Coronary artery (tissue), 2 donors: ENCODE data around the gene BRIP1.
"Not testable (repeated sequence)": the region's sequence is repeated elsewhere in the genome, so short reads cannot be mapped to it uniquely, and the experiment has no call there.

Experiments used
- DNase-seq: peaks from one replicate; pipeline ENCODE4 v3.0.0-alpha.2; 2017; ENCODE audit warnings: low spot score
- H3K27ac ChIP-seq, 2 donors: fragments of 200-600 bp; sonication (generic); one replicate each; pipeline ENCODE4 v1.5.1; 2016 to 2019
- H3K4me3 ChIP-seq: fragments of 200-600 bp; sonication (generic); 2 replicates; pipeline ENCODE4 v1.5.1; 2016; ENCODE audit warnings: mild to moderate bottlenecking, moderate library complexity
- TF ChIP-seq, protein P1 (sequence below): fragments of 200-600 bp; sonication (generic); IDR thresholded peaks from one replicate; pipeline ENCODE4 v1.5.1; 2019; ENCODE audit warnings: antibody characterized with exemption

BRIP1 gene

GRCh38 chr17:61895391-61895790, 32.1 kb upstream of the BRIP1 start:
- TF ChIP-seq, protein P1, sequence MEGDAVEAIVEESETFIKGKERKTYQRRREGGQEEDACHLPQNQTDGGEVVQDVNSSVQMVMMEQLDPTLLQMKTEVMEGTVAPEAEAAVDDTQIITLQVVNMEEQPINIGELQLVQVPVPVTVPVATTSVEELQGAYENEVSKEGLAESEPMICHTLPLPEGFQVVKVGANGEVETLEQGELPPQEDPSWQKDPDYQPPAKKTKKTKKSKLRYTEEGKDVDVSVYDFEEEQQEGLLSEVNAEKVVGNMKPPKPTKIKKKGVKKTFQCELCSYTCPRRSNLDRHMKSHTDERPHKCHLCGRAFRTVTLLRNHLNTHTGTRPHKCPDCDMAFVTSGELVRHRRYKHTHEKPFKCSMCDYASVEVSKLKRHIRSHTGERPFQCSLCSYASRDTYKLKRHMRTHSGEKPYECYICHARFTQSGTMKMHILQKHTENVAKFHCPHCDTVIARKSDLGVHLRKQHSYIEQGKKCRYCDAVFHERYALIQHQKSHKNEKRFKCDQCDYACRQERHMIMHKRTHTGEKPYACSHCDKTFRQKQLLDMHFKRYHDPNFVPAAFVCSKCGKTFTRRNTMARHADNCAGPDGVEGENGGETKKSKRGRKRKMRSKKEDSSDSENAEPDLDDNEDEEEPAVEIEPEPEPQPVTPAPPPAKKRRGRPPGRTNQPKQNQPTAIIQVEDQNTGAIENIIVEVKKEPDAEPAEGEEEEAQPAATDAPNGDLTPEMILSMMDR: no peak
- Histone ChIP-seq H3K27ac (no peak overlapping the region), H3K4me3 (no peak overlapping the region)
- DNase-seq: no peak

GRCh38 chr17:61894310-61894709, 31.0 kb upstream of the BRIP1 start:
- not testable (repeated sequence) for DNase-seq, H3K27ac ChIP-seq, H3K4me3 ChIP-seq

GRCh38 chr17:61887733-61888132, 24.4 kb upstream of the BRIP1 start:
- DNase-seq, H3K27ac ChIP-seq, H3K4me3 ChIP-seq: not testable (repeated sequence)

- not testable (repeated sequence) for H3K27ac ChIP-seq, DNase-seq, H3K4me3 ChIP-seq
Observed at GRCh38 chr17:61885865-61886264, 22.5 kb upstream of the BRIP1 start.

GRCh38 chr17:61884864-61885263, 21.5 kb upstream of the BRIP1 start:
- no peak for DNase-seq
- Histone ChIP-seq H3K4me3 (no peak overlapping the region), H3K27ac (no peak overlapping the region)
- TF ChIP-seq, protein P1: no peak

- H3K27ac ChIP-seq: no peak overlapping the region
- TF ChIP-seq, protein P1: no peak
- no peak overlapping the region for H3K4me3 ChIP-seq
- no peak for DNase-seq
Observed at GRCh38 chr17:61880589-61881102, 17.3 kb upstream of the BRIP1 start.

DNA sequence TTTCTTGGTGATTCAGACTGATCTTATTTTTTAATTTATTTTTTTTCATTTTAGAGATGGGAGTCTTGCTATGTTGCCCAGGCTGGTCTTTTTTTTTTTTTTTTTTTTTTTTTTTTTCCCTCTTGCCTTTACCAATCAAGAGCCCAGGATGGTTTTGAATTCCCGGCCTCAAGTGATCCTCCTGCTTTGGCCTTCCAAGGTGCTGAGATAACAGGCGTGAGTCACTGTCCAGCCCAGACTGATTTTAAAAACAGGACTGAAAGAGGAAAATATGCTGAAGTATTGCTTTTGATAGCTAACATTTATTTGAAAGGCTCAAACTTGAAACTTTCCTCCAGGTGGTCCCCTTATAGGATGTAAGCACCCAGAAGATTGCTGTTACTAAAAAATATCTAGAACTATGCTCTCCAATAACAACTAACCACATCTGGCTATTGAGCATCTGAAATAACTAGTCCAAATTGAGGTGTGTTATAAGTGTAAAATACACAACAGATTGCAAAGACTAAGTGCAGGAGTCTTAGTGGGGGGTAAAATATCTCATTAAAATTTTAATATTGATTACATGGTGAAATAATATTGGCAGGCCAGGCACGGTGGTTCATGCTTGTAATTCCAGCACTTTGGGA, 15.8 kb upstream of the BRIP1 start:
- TF ChIP-seq, protein P1: no peak
- no peak overlapping the region for H3K4me3 ChIP-seq
- no peak for DNase-seq

GRCh38 chr17:61878520-61878919, 15.2 kb upstream of the BRIP1 start:
- no peak for DNase-seq
- Histone ChIP-seq H3K27ac (no peak overlapping the region), H3K4me3 (no peak overlapping the region)
- TF ChIP-seq, protein P1: no peak

More for the DNA sequence above, 15.8 kb upstream of the BRIP1 start:
- no peak overlapping the region for H3K27ac ChIP-seq

- TF ChIP-seq, protein P1: no peak
- H3K4me3 ChIP-seq: no peak overlapping the region
Observed at GRCh38 chr17:61877837-61878236, 14.5 kb upstream of the BRIP1 start.

More at GRCh38 chr17:61877837-61878236, 14.5 kb upstream of the BRIP1 start:
- no peak overlapping the region for H3K27ac ChIP-seq
- no peak for DNase-seq
